VCaP (cell line): ENCODE data around the gene IL24.
A peak's percentile ranks its signal among the peaks of the same experiment; 100 is the strongest.

Experiments
- H3K27ac ChIP-seq: fragments of 450-650 bp; 2 replicates; pipeline ENCODE4 v1.5.1; 2017
- TF ChIP-seq, protein P1 (sequence below): fragments of 450-650 bp; conservative IDR thresholded peaks from 2 replicates; pipeline ENCODE4 v1.5.1; 2017; ENCODE audit warnings: mild to moderate bottlenecking, moderate library complexity

The IL24 gene

DNA sequence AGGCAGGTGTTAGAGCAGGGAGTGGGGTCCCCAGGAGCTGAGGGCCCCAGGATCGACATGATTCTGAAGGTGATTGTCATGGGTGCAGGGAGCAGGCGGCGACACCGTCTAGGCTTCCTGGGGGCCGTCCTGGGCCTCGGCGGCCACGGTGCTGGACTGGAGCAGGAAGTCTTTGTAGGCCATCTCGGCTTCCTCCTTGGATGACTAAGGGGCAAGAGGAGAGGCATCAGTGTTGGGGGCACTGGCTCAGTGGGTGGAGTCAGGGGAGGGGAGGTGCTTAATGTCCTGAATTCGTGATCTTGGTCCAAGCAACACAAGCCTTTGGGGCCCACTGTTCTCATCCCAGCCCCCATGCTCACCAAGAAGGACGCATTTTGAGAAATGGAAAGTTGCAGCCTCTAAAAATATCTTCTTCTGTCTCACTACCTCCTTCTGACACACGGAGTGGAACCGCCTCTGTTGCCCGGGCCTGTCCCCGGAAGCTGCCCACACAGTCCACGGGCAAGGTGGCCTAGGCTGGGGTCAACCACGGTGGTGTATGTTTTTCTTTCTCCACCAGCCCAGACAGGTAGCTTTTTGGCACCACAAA, 33.1 kb downstream of the IL24 start:
- TF ChIP-seq, protein P1, sequence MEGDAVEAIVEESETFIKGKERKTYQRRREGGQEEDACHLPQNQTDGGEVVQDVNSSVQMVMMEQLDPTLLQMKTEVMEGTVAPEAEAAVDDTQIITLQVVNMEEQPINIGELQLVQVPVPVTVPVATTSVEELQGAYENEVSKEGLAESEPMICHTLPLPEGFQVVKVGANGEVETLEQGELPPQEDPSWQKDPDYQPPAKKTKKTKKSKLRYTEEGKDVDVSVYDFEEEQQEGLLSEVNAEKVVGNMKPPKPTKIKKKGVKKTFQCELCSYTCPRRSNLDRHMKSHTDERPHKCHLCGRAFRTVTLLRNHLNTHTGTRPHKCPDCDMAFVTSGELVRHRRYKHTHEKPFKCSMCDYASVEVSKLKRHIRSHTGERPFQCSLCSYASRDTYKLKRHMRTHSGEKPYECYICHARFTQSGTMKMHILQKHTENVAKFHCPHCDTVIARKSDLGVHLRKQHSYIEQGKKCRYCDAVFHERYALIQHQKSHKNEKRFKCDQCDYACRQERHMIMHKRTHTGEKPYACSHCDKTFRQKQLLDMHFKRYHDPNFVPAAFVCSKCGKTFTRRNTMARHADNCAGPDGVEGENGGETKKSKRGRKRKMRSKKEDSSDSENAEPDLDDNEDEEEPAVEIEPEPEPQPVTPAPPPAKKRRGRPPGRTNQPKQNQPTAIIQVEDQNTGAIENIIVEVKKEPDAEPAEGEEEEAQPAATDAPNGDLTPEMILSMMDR = no peak
- no peak overlapping the region for H3K27ac ChIP-seq

DNA sequence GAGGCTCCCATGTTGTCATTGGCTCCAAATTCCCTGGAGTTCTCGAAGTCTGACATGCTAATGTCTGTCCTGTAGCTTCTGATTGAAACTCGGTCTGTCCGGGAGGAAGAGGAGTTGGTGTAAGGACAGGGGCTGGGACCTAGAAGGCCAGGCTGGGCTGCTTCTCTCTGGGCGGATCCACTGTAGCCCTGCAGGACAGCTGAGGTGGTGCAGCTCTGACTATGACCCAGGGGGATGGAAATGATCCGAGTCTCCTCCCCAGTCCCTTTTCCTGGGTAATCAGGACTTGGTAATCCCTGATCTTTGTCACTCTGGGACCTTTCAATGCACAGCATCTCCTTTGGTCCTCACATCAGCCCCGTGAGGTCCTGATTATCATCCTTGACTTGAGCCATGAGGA, 34.5 kb downstream of the IL24 start:
- TF ChIP-seq, protein P1 = no peak

DNA sequence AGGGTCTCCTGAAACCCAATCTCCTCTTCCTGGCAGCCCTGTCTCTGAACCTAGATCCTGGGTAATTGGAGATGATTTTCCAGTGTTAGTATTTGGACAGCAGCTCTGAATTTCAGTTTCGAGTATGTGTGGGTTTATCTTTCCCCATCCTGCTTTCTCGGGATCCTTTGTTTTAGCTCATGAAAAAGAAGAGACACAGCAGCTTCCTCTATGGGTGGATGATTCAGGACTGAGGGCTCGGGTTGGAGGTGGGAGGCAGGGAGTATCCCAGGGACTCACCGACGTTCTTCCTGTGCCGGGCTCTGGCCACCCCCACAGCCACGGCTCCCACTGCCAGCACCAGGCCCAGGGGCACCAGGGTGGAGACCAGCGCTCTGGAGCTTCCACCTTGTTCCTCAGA, 34.9 kb downstream of the IL24 start:
- TF ChIP-seq, protein P1 = no peak
- no peak overlapping the region for H3K27ac ChIP-seq

More for the DNA sequence above, 34.5 kb downstream of the IL24 start:
- no peak overlapping the region for H3K27ac ChIP-seq

DNA sequence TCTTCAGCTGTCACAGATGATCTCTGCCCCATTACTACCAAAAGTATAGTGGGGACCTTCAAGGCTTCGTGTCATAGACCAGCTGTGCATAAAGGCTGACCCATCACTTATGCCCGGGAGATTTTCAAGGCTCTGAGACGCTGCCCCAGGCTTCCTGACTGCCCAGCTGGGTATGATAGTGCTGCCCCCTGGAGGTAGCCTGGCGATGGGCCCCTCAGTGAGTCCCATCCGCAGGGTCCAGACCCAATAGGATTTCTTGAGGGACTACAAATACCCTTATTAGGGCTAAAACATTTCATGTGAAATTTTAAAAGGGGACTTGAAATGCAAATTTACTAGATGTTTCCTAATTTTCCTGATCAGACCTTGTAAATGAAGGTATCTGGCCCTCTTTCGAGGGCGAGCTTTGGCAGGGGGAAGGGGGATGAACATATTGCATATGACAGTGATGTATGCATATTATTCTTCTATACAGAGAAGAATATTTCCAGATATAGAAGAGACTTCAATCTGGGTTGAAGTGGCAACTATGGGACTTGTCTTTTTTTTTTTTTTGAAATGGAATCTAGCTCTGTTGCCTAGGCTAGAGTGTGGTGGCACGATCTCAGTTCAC, 36.2 kb downstream of the IL24 start:
- TF ChIP-seq, protein P1 = peak; percentile 30; the same call in 1 of the 2 replicates
- H3K27ac ChIP-seq = no peak overlapping the region

DNA sequence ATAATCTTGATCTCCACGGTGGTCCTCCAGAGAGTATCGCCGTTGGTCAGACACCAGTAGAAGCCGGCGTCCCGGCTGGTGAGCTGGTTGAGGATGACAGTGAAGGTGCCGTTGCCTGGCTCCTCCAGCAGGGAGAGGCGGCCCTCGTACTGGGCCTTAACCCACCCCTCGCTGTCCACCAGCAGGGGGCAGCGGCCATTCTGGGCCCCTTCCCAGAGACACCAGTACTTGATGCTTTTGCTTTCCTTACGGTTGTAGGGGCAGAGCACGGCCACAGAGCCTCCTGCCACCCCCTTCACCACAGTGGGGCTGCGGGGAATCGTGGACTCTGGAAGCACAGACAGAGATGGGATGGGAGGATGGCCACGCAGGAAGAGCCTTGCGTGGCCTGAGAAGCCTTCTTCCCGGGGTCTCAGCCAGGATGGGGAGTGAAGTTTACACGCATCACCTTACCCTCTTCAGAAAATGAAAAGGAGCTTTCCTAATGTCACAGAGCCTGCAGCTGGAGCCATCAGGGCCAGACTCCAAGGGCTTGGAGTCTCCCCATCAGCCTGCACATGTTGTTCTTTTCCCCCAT, 38.3 kb downstream of the IL24 start:
- TF ChIP-seq, protein P1 = no peak

DNA sequence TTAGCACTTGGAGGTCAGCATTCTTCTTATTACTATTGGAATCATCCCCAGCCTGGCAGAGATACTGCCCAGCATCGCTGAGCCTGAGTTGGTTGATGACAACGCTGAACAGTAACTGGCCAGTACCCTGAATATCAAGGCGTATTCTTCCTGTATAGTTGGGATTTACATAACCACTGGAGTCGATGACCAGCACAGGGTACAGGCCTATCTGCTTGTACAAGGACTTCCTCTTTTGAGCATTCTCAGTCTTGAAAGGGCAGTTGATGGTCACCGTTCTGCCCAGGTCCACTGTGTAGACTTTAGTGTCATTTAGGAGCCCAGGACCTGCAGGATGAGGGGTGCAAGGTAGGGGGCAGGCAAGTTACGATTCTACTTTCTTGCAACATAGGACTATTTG, 40.2 kb downstream of the IL24 start:
- TF ChIP-seq, protein P1 = no peak
- H3K27ac ChIP-seq = no peak overlapping the region

More for the DNA sequence above, 38.3 kb downstream of the IL24 start:
- H3K27ac ChIP-seq = no peak overlapping the region

DNA sequence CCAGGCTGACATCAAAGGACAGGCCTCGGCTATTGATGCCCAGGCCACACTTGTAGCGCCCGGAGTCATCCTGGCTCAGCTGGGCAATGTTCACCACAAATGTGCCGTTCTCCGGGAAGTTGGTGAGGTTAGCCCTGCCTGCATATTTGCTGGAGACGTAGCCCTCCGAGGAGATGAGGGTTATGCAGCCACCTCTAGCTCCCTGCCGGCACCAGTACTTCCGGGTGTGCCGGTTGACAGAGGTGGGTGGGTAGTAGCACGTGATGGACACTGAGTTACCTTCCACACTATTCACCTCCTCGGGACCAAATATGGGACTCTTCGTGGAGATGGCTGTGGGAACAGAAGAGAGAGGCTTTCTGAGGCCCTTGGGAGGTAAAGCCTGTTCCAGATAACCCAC, 41.9 kb downstream of the IL24 start:
- TF ChIP-seq, protein P1 = no peak
- no peak overlapping the region for H3K27ac ChIP-seq
